GM12878 (cell line): ENCODE measurements around the gene CDK5R1. TPM values are rescaled to one million over a fixed set of nuclear protein-coding genes. Genes with fewer than 3 reads are reported as not detected.

Experiments
- CBFB ChIP-seq: IDR thresholded peaks from 2 replicates; pipeline ENCODE4 v1.6.1; 2016; ENCODE audit warnings: antibody characterized with exemption, low read depth
- CBX3 ChIP-seq: fragments of 200-600 bp; sonication (generic); IDR thresholded peaks from 2 replicates; pipeline ENCODE4 v1.6.1; 2016; ENCODE audit warnings: low read depth, borderline replicate concordance
- CREB1 ChIP-seq: IDR thresholded peaks from 2 replicates; pipeline ENCODE4 v1.6.1; 2012; ENCODE audit warnings: low read depth, mild to moderate bottlenecking, inconsistent platforms
- DPF2 ChIP-seq: fragments of 450-650 bp; IDR thresholded peaks from 2 replicates; pipeline ENCODE4 v1.6.1; 2017; ENCODE audit warnings: mild to moderate bottlenecking
- EZH2 ChIP-seq: IDR thresholded peaks from 2 replicates; pipeline ENCODE4 v1.6.1; 2012; ENCODE audit warnings: low read depth, mild to moderate bottlenecking, control low read depth, inconsistent platforms, low read length, borderline replicate concordance; ENCODE audit not compliant: control insufficient read depth
- GATAD2B ChIP-seq: fragments of 450-650 bp; conservative IDR thresholded peaks from 2 replicates; pipeline ENCODE4 v1.6.1; 2017; ENCODE audit warnings: low read depth, mild to moderate bottlenecking, moderate library complexity
- HDAC2 ChIP-seq: fragments of 200-600 bp; sonication (generic); IDR thresholded peaks from 2 replicates; pipeline ENCODE4 v1.6.1; 2017
- HDGF ChIP-seq: fragments of 450-650 bp; IDR thresholded peaks from 2 replicates; pipeline ENCODE4 v1.6.1; 2016; ENCODE audit warnings: antibody characterized with exemption
- IKZF1 ChIP-seq: fragments of 450-650 bp; conservative IDR thresholded peaks from 2 replicates; pipeline ENCODE4 v1.6.1; 2017; ENCODE audit warnings: antibody characterized with exemption, mild to moderate bottlenecking
- NBN ChIP-seq: fragments of 450-650 bp; IDR thresholded peaks from 2 replicates; pipeline ENCODE4 v1.6.1; 2016
- NFYB ChIP-seq: IDR thresholded peaks from 2 replicates; pipeline ENCODE4 v1.6.1; 2011; ENCODE audit warnings: low read depth, mild to moderate bottlenecking, low read length, improper control_type of control experiment, moderate library complexity; ENCODE audit not compliant: insufficient read depth
- NR2C2 ChIP-seq: IDR thresholded peaks from 2 replicates; pipeline ENCODE4 v1.6.1; 2011; ENCODE audit warnings: borderline replicate concordance, low read depth; ENCODE audit not compliant: control insufficient read depth, insufficient read length
- PML ChIP-seq: IDR thresholded peaks from 2 replicates; pipeline ENCODE4 v1.6.1; 2012; ENCODE audit warnings: low read length, inconsistent platforms
- POLR2AphosphoS2 ChIP-seq: IDR thresholded peaks from 2 replicates; pipeline ENCODE4 v1.6.1; 2011; ENCODE audit warnings: low read depth, mild to moderate bottlenecking, low read length, improper control_type of control experiment, moderate library complexity
- RAD21 ChIP-seq: IDR thresholded peaks from 2 replicates; pipeline ENCODE4 v1.6.1; 2011; ENCODE audit warnings: mild to moderate bottlenecking, low read depth, low read length, moderate library complexity; ENCODE audit not compliant: insufficient read depth
- SMARCA5 ChIP-seq: fragments of 450-650 bp; IDR thresholded peaks from 2 replicates; pipeline ENCODE4 v1.6.1; 2017; ENCODE audit warnings: mild to moderate bottlenecking
- SREBF1 ChIP-seq: IDR thresholded peaks from 2 replicates; pipeline ENCODE4 v1.6.1; 2012; ENCODE audit warnings: mild to moderate bottlenecking, low read length
- ZBED1 ChIP-seq: IDR thresholded peaks from 2 replicates; pipeline ENCODE4 v1.6.1; 2016; ENCODE audit warnings: borderline replicate concordance
- ZNF217 ChIP-seq: fragments of 450-650 bp; IDR thresholded peaks from 2 replicates; pipeline ENCODE4 v1.6.1; 2017; ENCODE audit warnings: antibody characterized with exemption, mild to moderate bottlenecking
- polyA plus RNA-seq, 11 experiments: library from polyadenylated mRNA; depleted of rRNA in 4 of 11; unstranded in 6 of 11; stranded (reverse) in 5 of 11; fragments of >200 nt; fragmentation: Nextera tagmentation in 4 of 11; fragmentation: Illumina TruSeq in 1 of 11; extraction: Ambion mirVana in 4 of 11; extraction: Trizol in 1 of 11; gene quantifications; 1 replicate in 1 of 11; 2 replicates in 10 of 11; pipeline versions ENCODE4 v1.2.1 to v1.2.3, GENCODE V29; 2011 to 2016; ENCODE audit warnings: inconsistent platforms in 2 of 11, missing spikeins in 2 of 11, low read depth in 1 of 11
- total RNA-seq, 4 experiments: library from RNA; depleted of rRNA in 3 of 4; stranded (reverse); fragments of >200 nt in 3 of 4; fragmentation: Illumina TruSeq in 1 of 4; extraction: Trizol in 1 of 4; gene quantifications; 2 replicates each; pipeline versions ENCODE4 v1.2.1 to v1.2.3, GENCODE V29; 2013 to 2021
- TF ChIP-seq, protein P1 (sequence below): fragments of 150-350 bp; IDR thresholded peaks from 2 replicates; pipeline ENCODE4 v1.6.1; 2016; ENCODE audit warnings: low read depth, low read length
- TF ChIP-seq, protein P2 (sequence below): fragments of 450-650 bp; IDR thresholded peaks from 2 replicates; pipeline ENCODE4 v1.6.1; 2017; ENCODE audit warnings: mild to moderate bottlenecking, low read depth, inconsistent platforms; ENCODE audit not compliant: poor library complexity, severe bottlenecking
- TF ChIP-seq, protein P3 (sequence below): fragments of 450-650 bp; IDR thresholded peaks from 2 replicates; pipeline ENCODE4 v1.6.1; 2018; ENCODE audit warnings: borderline replicate concordance, mild to moderate bottlenecking; ENCODE audit not compliant: partially characterized antibody
- TF ChIP-seq, protein P4 (sequence below): fragments of 450-650 bp; IDR thresholded peaks from 2 replicates; pipeline ENCODE4 v1.6.1; 2017; ENCODE audit warnings: borderline replicate concordance

CDK5R1 gene
- total and polyA plus RNA-seq, 10 of the 15 experiments (the other 5 are each of a cell fraction or from before 2014, with no cell fraction given), result 1.1 to 28.3 (median 12.2) TPM

DNA sequence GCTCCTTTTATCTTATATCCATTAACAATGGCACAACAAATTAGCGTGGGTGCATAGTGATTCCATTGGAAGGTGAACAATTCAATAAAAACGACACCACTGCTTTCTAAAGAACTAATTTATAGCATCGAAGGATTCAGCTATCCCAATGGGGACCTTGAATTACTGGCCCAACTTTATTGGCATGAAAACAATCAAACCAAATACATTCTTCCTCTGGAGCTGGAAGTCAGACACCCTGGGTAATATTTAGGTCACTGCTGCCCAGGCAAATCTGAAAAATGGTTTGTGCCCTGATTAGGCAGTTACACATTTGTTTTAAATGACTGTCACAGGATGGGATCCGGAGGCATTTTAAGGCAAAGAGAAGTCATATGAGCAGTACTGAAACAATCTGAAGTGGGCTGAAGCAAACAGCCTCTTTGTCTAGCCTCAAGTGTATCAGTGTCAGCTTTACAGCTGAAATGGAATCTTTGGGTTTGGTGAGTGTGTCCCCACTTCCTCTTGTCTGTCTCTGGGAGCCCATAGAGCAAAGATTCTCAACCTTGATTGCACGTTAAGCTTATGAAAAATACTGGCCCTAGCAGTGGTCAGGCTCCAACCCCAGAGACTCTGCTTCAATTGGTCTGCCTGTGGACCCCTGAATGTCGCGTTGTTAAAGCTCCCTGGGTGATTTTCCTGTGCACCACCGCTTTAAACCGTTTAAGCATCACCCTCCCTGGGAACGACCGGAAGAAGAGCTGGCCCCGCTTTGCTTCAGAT is 30.3 kb downstream of the CDK5R1 start (continued):
- TF ChIP-seq, protein P1, sequence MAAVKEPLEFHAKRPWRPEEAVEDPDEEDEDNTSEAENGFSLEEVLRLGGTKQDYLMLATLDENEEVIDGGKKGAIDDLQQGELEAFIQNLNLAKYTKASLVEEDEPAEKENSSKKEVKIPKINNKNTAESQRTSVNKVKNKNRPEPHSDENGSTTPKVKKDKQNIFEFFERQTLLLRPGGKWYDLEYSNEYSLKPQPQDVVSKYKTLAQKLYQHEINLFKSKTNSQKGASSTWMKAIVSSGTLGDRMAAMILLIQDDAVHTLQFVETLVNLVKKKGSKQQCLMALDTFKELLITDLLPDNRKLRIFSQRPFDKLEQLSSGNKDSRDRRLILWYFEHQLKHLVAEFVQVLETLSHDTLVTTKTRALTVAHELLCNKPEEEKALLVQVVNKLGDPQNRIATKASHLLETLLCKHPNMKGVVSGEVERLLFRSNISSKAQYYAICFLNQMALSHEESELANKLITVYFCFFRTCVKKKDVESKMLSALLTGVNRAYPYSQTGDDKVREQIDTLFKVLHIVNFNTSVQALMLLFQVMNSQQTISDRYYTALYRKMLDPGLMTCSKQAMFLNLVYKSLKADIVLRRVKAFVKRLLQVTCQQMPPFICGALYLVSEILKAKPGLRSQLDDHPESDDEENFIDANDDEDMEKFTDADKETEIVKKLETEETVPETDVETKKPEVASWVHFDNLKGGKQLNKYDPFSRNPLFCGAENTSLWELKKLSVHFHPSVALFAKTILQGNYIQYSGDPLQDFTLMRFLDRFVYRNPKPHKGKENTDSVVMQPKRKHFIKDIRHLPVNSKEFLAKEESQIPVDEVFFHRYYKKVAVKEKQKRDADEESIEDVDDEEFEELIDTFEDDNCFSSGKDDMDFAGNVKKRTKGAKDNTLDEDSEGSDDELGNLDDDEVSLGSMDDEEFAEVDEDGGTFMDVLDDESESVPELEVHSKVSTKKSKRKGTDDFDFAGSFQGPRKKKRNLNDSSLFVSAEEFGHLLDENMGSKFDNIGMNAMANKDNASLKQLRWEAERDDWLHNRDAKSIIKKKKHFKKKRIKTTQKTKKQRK, result no peak
- TF ChIP-seq, protein P2, sequence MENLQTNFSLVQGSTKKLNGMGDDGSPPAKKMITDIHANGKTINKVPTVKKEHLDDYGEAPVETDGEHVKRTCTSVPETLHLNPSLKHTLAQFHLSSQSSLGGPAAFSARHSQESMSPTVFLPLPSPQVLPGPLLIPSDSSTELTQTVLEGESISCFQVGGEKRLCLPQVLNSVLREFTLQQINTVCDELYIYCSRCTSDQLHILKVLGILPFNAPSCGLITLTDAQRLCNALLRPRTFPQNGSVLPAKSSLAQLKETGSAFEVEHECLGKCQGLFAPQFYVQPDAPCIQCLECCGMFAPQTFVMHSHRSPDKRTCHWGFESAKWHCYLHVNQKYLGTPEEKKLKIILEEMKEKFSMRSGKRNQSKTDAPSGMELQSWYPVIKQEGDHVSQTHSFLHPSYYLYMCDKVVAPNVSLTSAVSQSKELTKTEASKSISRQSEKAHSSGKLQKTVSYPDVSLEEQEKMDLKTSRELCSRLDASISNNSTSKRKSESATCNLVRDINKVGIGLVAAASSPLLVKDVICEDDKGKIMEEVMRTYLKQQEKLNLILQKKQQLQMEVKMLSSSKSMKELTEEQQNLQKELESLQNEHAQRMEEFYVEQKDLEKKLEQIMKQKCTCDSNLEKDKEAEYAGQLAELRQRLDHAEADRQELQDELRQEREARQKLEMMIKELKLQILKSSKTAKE, result peak; percentile 67
- TF ChIP-seq POLR2AphosphoS2 (no peak), HDAC2 (no peak), PML (no peak), RAD21 (no peak), CREB1 (peak; percentile 39; the same call in 1 of the 2 replicates), SREBF1 (no peak), NR2C2 (no peak), CBFB (no peak), SMARCA5 (no peak), CBX3 (no peak), HDGF (no peak), IKZF1 (peak; percentile 34), GATAD2B (peak; percentile 44; the same call in 1 of the 2 replicates), EZH2 (no peak), ZNF217 (no peak), ZBED1 (no peak), NBN (0 out of 2 replicates have a peak, but pooled peaks have one; percentile 61), NFYB (no peak), DPF2 (no peak; the same call in 1 of the 2 replicates)
- TF ChIP-seq, protein P3, sequence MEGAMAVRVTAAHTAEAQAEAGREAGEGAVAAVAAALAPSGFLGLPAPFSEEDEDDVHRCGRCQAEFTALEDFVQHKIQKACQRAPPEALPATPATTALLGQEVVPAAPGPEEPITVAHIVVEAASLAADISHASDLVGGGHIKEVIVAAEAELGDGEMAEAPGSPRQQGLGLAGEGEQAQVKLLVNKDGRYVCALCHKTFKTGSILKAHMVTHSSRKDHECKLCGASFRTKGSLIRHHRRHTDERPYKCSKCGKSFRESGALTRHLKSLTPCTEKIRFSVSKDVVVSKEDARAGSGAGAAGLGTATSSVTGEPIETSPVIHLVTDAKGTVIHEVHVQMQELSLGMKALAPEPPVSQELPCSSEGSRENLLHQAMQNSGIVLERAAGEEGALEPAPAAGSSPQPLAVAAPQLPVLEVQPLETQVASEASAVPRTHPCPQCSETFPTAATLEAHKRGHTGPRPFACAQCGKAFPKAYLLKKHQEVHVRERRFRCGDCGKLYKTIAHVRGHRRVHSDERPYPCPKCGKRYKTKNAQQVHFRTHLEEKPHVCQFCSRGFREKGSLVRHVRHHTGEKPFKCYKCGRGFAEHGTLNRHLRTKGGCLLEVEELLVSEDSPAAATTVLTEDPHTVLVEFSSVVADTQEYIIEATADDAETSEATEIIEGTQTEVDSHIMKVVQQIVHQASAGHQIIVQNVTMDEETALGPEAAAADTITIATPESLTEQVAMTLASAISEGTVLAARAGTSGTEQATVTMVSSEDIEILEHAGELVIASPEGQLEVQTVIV, result no peak
- TF ChIP-seq, protein P4, sequence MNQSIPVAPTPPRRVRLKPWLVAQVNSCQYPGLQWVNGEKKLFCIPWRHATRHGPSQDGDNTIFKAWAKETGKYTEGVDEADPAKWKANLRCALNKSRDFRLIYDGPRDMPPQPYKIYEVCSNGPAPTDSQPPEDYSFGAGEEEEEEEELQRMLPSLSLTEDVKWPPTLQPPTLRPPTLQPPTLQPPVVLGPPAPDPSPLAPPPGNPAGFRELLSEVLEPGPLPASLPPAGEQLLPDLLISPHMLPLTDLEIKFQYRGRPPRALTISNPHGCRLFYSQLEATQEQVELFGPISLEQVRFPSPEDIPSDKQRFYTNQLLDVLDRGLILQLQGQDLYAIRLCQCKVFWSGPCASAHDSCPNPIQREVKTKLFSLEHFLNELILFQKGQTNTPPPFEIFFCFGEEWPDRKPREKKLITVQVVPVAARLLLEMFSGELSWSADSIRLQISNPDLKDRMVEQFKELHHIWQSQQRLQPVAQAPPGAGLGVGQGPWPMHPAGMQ, result no peak
